ENCODE measurements around the gene DIP2C.

The DIP2C gene

GRCh38 chr10:510415-510881, 179.0 kb downstream of the DIP2C start:
- no peak for DNase-seq

- DNase-seq, result no peak
Measured at GRCh38 chr10:509361-510102, 179.9 kb downstream of the DIP2C start.

- no peak for DNase-seq
Measured at GRCh38 chr10:508726-509125, 180.7 kb downstream of the DIP2C start.

- DNase-seq, result no peak
Measured at GRCh38 chr10:507908-508444, 181.5 kb downstream of the DIP2C start.

- DNase-seq, result no peak
Measured at GRCh38 chr10:507355-507699, 182.1 kb downstream of the DIP2C start.

- DNase-seq, result no peak
Measured at GRCh38 chr10:506451-507354, 182.8 kb downstream of the DIP2C start.

GRCh38 chr10:505419-505818, 184.0 kb downstream of the DIP2C start:
- DNase-seq, result no peak

GRCh38 chr10:504806-505205, 184.7 kb downstream of the DIP2C start:
- DNase-seq, result no peak

GRCh38 chr10:504121-504611, 185.3 kb downstream of the DIP2C start:
- no peak for DNase-seq

GRCh38 chr10:501596-501995, 187.9 kb downstream of the DIP2C start:
- DNase-seq, result no peak

- DNase-seq, result no peak
Measured at GRCh38 chr10:500876-501275, 188.6 kb downstream of the DIP2C start.

- DNase-seq, result no peak
Measured at GRCh38 chr10:499991-500390, 189.5 kb downstream of the DIP2C start.

- no peak for DNase-seq
Measured at GRCh38 chr10:498760-499435, 190.6 kb downstream of the DIP2C start.

- no peak for DNase-seq
Measured at GRCh38 chr10:497898-498451, 191.5 kb downstream of the DIP2C start.

- no peak for DNase-seq
Measured at GRCh38 chr10:497289-497688, 192.2 kb downstream of the DIP2C start.

GRCh38 chr10:494556-494955, 194.9 kb downstream of the DIP2C start:
- DNase-seq, result no peak

- no peak for DNase-seq
Measured at GRCh38 chr10:494149-494542, 195.3 kb downstream of the DIP2C start.

- DNase-seq, result no peak
Measured at GRCh38 chr10:493391-494148, 195.9 kb downstream of the DIP2C start.

- no peak for DNase-seq
Measured at GRCh38 chr10:492836-493235, 196.6 kb downstream of the DIP2C start.

- DNase-seq, result no peak
Measured at GRCh38 chr10:491667-492424, 197.6 kb downstream of the DIP2C start.

- DNase-seq, result no peak
Measured at GRCh38 chr10:490891-491571, 198.4 kb downstream of the DIP2C start.

Data from NCI-H2171 (cell line).